HG02938 (cell line): ENCODE measurements around the gene ZNF607.

Experiments used
- ATAC-seq: cut with Tn5 transposase; IDR thresholded peaks from one replicate; pipeline ENCODE4 v1.9.1; 2021; ENCODE audit warnings: mild to moderate bottlenecking, moderate library complexity; ENCODE audit not compliant: unreplicated experiment

The ZNF607 gene

DNA sequence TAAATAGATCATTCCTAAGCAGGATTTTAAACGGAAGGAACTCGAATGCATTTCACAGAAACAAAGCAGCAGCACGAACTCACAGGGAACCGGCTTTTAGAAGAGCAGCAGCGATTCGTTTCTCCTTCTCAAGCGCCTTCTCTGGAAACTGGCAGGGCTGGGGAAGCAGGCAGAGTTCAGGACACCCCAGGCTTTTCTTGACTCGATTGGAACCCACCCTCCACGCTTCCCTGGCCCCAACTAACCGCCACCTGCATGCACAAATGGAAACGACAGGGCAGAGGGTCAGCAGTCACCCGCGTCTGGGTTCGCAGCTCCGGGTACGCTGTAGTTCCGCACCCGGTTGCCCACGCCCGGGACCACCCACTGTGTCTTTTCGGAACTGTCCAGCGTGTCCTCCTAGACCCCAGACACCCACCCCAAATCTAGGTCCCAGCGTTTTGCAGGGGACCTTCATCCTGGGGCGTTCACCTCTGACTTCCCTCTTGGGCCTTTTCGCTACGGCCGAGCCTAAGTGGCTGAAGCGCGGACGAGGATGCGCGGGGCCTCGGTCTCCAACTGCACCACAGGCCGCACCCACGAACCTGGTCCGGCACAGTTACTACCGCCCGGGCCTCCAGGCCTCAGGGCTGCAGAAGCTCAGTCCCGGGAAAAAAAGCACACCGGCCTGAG, 64.8 kb downstream of the ZNF607 start:
- peak; percentile 45 for ATAC-seq

DNA sequence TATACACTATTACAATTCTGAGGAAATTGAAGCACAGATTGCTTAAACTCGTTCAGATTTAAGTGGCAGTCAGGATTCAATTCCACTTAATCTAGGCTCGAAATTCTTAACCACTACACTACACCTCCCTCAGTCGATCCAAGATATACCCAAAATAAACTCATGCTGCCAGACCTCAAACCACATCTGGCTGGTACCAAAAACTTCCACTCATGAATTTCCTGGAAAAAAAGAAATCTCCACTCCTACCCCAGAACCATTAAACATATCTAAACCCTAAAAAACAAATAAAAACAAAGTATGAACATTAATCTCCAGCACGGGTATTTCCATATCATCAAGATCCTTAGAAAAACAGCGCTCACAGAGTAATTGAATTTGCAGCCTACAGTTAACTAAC, 65.4 kb downstream of the ZNF607 start:
- no peak for ATAC-seq
